ENCODE results near the gene LDLR.

LDLR gene

DNA sequence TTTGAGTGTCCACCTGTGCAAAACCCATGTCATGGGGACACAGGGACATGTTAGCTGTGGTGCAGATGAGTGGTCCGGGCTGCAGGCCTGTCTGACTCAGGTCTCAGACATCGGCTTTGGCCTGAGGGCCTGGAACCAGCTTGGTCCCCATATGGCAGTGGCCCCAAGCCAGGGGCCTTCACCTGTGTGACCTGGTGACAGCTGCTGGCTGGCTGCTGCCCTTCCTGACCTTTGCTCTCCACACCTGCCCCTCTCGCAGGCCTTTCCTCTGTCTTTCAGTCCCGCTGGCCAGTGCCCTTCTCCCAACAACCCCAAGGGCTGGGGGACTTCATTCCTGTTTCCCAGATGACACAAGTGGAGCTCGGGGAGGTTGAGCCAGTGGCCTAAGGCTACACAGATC is 22.9 kb upstream of the LDLR start:
- Histone ChIP-seq H3K4me2 (ENCODE audit: low read depth, low read length, poor library complexity, severe bottlenecking) (no peak overlapping the region), H3F3A (ENCODE audit: low read depth) (no peaks in the 10 kb centered on the region), H3K27me3 (ENCODE audit: insufficient read depth, low read length, poor library complexity, severe bottlenecking) (no peaks in the 10 kb centered on the region), H3K9me3 (ENCODE audit: insufficient read depth, low read depth, low read length) (no peaks in the 10 kb centered on the region), H3K9ac (ENCODE audit: low read depth, low read length, poor library complexity, severe bottlenecking) (no peak overlapping the region), H2AFZ (ENCODE audit: low read length) (no peak overlapping the region), H3K9me2 (replicated peaks; ENCODE audit: low read depth, low read length) (no peaks in the 10 kb centered on the region), H3K4me3 (ENCODE audit: low read length, poor library complexity, severe bottlenecking) (no peak overlapping the region), H3K79me2 (ENCODE audit: insufficient read depth, low read length) (no peaks in the 10 kb centered on the region), H3K36me3 (ENCODE audit: insufficient read depth, low read length) (peaks cover 11% of the 10 kb centered on the region; the same call in 1 of the 2 replicates), H4K20me1 (ENCODE audit: insufficient read depth, low read length, poor library complexity, severe bottlenecking) (no peaks in the 10 kb centered on the region), H3K4me1 (ENCODE audit: insufficient read depth, low read length, poor library complexity, severe bottlenecking) (no peaks in the 10 kb centered on the region)
- TF ChIP-seq, protein P1, sequence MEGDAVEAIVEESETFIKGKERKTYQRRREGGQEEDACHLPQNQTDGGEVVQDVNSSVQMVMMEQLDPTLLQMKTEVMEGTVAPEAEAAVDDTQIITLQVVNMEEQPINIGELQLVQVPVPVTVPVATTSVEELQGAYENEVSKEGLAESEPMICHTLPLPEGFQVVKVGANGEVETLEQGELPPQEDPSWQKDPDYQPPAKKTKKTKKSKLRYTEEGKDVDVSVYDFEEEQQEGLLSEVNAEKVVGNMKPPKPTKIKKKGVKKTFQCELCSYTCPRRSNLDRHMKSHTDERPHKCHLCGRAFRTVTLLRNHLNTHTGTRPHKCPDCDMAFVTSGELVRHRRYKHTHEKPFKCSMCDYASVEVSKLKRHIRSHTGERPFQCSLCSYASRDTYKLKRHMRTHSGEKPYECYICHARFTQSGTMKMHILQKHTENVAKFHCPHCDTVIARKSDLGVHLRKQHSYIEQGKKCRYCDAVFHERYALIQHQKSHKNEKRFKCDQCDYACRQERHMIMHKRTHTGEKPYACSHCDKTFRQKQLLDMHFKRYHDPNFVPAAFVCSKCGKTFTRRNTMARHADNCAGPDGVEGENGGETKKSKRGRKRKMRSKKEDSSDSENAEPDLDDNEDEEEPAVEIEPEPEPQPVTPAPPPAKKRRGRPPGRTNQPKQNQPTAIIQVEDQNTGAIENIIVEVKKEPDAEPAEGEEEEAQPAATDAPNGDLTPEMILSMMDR (conservative IDR thresholded peaks at IDR 0.05; ENCODE audit: low read length) = no peak
- no peak for TF ChIP-seq EZH2phosphoT487 (IDR thresholded peaks at IDR 0.05; ENCODE audit: borderline replicate concordance)

DNA sequence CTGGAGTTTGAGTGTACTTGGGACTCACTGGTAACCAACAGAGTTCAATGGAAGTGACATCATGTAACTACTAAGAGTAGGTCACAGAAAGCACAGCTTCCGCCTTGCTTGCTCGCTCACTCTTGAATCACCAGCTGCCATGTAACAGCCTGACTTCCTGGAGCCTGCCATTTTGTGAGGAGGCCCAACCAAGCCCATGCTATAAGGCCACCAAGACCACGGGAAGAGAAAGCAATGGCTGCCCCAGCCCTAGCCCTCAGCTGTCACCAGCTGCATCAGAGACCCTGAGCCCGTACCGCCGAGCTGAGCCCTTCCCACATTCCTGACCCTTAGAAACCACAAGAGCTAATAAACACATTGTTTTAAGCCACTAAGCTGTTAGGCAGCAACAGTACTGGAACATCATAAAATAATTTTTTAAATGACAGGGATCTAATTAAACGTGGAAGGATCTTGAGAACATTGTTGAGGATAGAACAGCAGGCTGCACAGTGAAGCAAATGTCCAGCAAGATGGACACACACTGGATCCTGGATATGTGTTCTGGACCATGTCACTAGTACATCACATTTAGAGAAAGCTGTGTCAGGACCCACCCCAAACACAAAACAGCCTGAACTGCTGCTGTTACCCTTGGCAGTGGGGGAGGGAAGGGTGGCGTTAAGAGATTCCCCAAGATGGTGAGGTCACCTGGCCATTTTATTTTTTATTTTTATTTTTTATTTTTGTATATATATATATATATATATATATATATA is 21.7 kb upstream of the LDLR start:
- H3K9ac ChIP-seq (ENCODE audit: low read depth, low read length, poor library complexity, severe bottlenecking) = no peak overlapping the region
- H3F3A ChIP-seq (ENCODE audit: low read depth) = no peaks in the 10 kb centered on the region
- no peaks in the 10 kb centered on the region; the same call in 1 of the 2 replicates for H3K36me3 ChIP-seq (ENCODE audit: insufficient read depth, low read length)
- no peaks in the 10 kb centered on the region for H3K4me1 ChIP-seq (ENCODE audit: insufficient read depth, low read length, poor library complexity, severe bottlenecking)
- no peaks in the 10 kb centered on the region for H4K20me1 ChIP-seq (ENCODE audit: insufficient read depth, low read length, poor library complexity, severe bottlenecking)
- no peaks in the 10 kb centered on the region for H3K9me2 ChIP-seq (replicated peaks; ENCODE audit: low read depth, low read length)
- H3K79me2 ChIP-seq (ENCODE audit: insufficient read depth, low read length) = no peaks in the 10 kb centered on the region
- TF ChIP-seq, protein P1 (conservative IDR thresholded peaks at IDR 0.05; ENCODE audit: low read length) = no peak
- TF ChIP-seq EZH2phosphoT487 (IDR thresholded peaks at IDR 0.05; ENCODE audit: borderline replicate concordance) = no peak
- no peak overlapping the region for H3K4me2 ChIP-seq (ENCODE audit: low read depth, low read length, poor library complexity, severe bottlenecking)
- no peak overlapping the region for H3K4me3 ChIP-seq (ENCODE audit: low read length, poor library complexity, severe bottlenecking)
- no peak overlapping the region for H2AFZ ChIP-seq (ENCODE audit: low read length)
- no peaks in the 10 kb centered on the region for H3K27me3 ChIP-seq (ENCODE audit: insufficient read depth, low read length, poor library complexity, severe bottlenecking)
- H3K9me3 ChIP-seq (ENCODE audit: insufficient read depth, low read depth, low read length) = no peaks in the 10 kb centered on the region

DNA sequence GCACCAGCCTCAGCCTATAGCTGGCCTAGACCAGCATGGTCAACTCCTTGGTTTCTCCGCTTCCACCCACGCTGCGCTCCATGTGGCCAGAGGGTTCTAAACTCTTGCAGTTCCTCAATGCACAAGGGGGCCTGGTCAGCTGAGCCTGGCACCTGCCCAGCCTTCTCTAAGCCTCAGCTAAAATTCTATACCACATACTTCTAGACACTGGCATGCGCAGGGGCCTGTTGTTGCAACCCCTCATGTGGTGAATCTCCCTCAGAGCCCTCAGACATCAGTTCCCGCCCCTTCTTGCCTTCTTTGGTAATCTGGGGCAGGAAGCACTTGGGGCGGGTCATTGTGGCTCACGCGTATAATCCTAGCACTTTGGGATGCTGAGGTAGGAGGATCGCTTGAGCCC is 19.7 kb upstream of the LDLR start:
- no peaks in the 10 kb centered on the region for H4K20me1 ChIP-seq (ENCODE audit: insufficient read depth, low read length, poor library complexity, severe bottlenecking)
- H3K9me3 ChIP-seq (ENCODE audit: insufficient read depth, low read depth, low read length) = no peaks in the 10 kb centered on the region
- TF ChIP-seq, protein P1 (conservative IDR thresholded peaks at IDR 0.05; ENCODE audit: low read length) = no peak
- no peak for TF ChIP-seq EZH2phosphoT487 (IDR thresholded peaks at IDR 0.05; ENCODE audit: borderline replicate concordance)
- H3K9me2 ChIP-seq (replicated peaks; ENCODE audit: low read depth, low read length) = no peaks in the 10 kb centered on the region
- H3K4me1 ChIP-seq (ENCODE audit: insufficient read depth, low read length, poor library complexity, severe bottlenecking) = no peaks in the 10 kb centered on the region
- H3K36me3 ChIP-seq (ENCODE audit: insufficient read depth, low read length) = no peaks in the 10 kb centered on the region; the same call in 1 of the 2 replicates
- no peak overlapping the region for H2AFZ ChIP-seq (ENCODE audit: low read length)
- H3K4me3 ChIP-seq (ENCODE audit: low read length, poor library complexity, severe bottlenecking) = no peak overlapping the region
- H3K9ac ChIP-seq (ENCODE audit: low read depth, low read length, poor library complexity, severe bottlenecking) = no peak overlapping the region
- no peaks in the 10 kb centered on the region for H3K27me3 ChIP-seq (ENCODE audit: insufficient read depth, low read length, poor library complexity, severe bottlenecking)
- H3K4me2 ChIP-seq (ENCODE audit: low read depth, low read length, poor library complexity, severe bottlenecking) = no peak overlapping the region
- no peaks in the 10 kb centered on the region for H3K79me2 ChIP-seq (ENCODE audit: insufficient read depth, low read length)
- H3F3A ChIP-seq (ENCODE audit: low read depth) = no peaks in the 10 kb centered on the region
